HG02678 (cell line): ENCODE data around the gene EXOC6B.
A peak's percentile ranks its signal among the peaks of the same experiment; 100 is the strongest.

Experiments used
- ATAC-seq: cut with Tn5 transposase; IDR thresholded peaks from one replicate; pipeline ENCODE4 v1.9.1; 2021; ENCODE audit warnings: mild to moderate bottlenecking, moderate library complexity; ENCODE audit not compliant: unreplicated experiment

Gene EXOC6B

GRCh38 chr2:72150861-72151356 lies 674.9 kb downstream of the EXOC6B start:
- ATAC-seq = no peak

GRCh38 chr2:72150157-72150860 lies 675.5 kb downstream of the EXOC6B start:
- peak; percentile 71 for ATAC-seq

- no peak for ATAC-seq
These were observed 676.2 kb downstream of the EXOC6B start for GRCh38 chr2:72149556-72150156.

- no peak for ATAC-seq
These were observed 676.8 kb downstream of the EXOC6B start for GRCh38 chr2:72148837-72149555.

- ATAC-seq = no peak
These were observed 677.6 kb downstream of the EXOC6B start for GRCh38 chr2:72148003-72148836.

GRCh38 chr2:72147303-72147971 lies 678.4 kb downstream of the EXOC6B start, which contains the start of gene CYP26B1:
Gene CYP26B1, minus strand, starts transcription at chr2:72147862. Its CDS starts 28 bp downstream, at chr2:72147834.
- no peak for ATAC-seq

- no peak for ATAC-seq
These were observed 679.2 kb downstream of the EXOC6B start for GRCh38 chr2:72146347-72147302.

- ATAC-seq = no peak
These were observed 680.0 kb downstream of the EXOC6B start for GRCh38 chr2:72145658-72146329.

GRCh38 chr2:72145289-72145657 lies 680.6 kb downstream of the EXOC6B start:
- ATAC-seq = no peak

GRCh38 chr2:72144632-72145288 lies 681.1 kb downstream of the EXOC6B start:
- no peak for ATAC-seq

GRCh38 chr2:72144274-72144631 lies 681.6 kb downstream of the EXOC6B start:
- no peak for ATAC-seq

GRCh38 chr2:72143441-72144273 lies 682.2 kb downstream of the EXOC6B start:
- ATAC-seq = no peak

GRCh38 chr2:72142570-72143440 lies 683.0 kb downstream of the EXOC6B start:
- no peak for ATAC-seq

- ATAC-seq = no peak
These were observed 683.9 kb downstream of the EXOC6B start for GRCh38 chr2:72141881-72142451.

- no peak for ATAC-seq
These were observed 684.7 kb downstream of the EXOC6B start for GRCh38 chr2:72141032-72141645.

GRCh38 chr2:72140621-72140960 lies 685.2 kb downstream of the EXOC6B start:
- no peak for ATAC-seq
